Nephron progenitor cell (in vitro differentiated cells): Measurements from ENCODE around the gene GMDS.

Experiments used
- DNase-seq: peaks from one replicate; pipeline ENCODE4 v3.0.0; 2021
- H3K27ac Mint-ChIP-seq: 2 replicates; pipeline ENCODE4 v1.8.0; 2021; ENCODE audit warnings: mild to moderate bottlenecking, moderate library complexity, mixed read lengths
- H3K27me3 Mint-ChIP-seq: 2 replicates; pipeline ENCODE4 v1.8.0; 2021; ENCODE audit warnings: mild to moderate bottlenecking, low read depth, mixed read lengths; ENCODE audit not compliant: poor library complexity
- H3K36me3 Mint-ChIP-seq: 2 replicates; pipeline ENCODE4 v1.8.0; 2021; ENCODE audit warnings: low read depth, mixed read lengths
- H3K4me1 Mint-ChIP-seq: 2 replicates; pipeline ENCODE4 v1.8.0; 2021; ENCODE audit warnings: mixed read lengths
- H3K4me3 Mint-ChIP-seq: 2 replicates; pipeline ENCODE4 v1.8.0; 2021; ENCODE audit warnings: mild to moderate bottlenecking, moderate library complexity, mixed read lengths
- H3K9me3 Mint-ChIP-seq: 2 replicates; pipeline ENCODE4 v1.8.0; 2021; ENCODE audit warnings: mild to moderate bottlenecking, moderate library complexity, mixed read lengths
- CTCF ChIP-seq: fragments of 200-600 bp; sonication (generic); IDR thresholded peaks from 2 replicates; pipeline ENCODE4 v1.5.0; 2021; ENCODE audit warnings: antibody characterized with exemption

Gene GMDS

GRCh38 chr6:1770968-1771723 is 474.3 kb downstream of the GMDS start:
- Mint-ChIP-seq H3K4me3 (no peak overlapping the region), H3K27ac (no peak overlapping the region), H3K4me1 (peaks cover 86% of the 10 kb centered on the region), H3K9me3 (no peaks in the 10 kb centered on the region), H3K27me3 (peaks cover 3% of the 10 kb centered on the region), H3K36me3 (no peaks in the 10 kb centered on the region)
- DNase-seq, result no peak
- TF ChIP-seq CTCF, result no peak

- Mint-ChIP-seq H3K4me3 (no peak overlapping the region), H3K4me1 (peaks cover 86% of the 10 kb centered on the region), H3K27me3 (peaks cover 3% of the 10 kb centered on the region), H3K36me3 (no peaks in the 10 kb centered on the region), H3K9me3 (no peaks in the 10 kb centered on the region), H3K27ac (no peak overlapping the region)
- DNase-seq, result no peak
- no peak for TF ChIP-seq CTCF
Measured at GRCh38 chr6:1770435-1770843, 475.0 kb downstream of the GMDS start.

GRCh38 chr6:1767481-1768246 is 477.7 kb downstream of the GMDS start:
- peak overlapping the region; percentile 24 for H3K4me3 Mint-ChIP-seq
- peaks cover 83% of the 10 kb centered on the region for H3K4me1 Mint-ChIP-seq
- no peaks in the 10 kb centered on the region for H3K27me3 Mint-ChIP-seq
- no peak for DNase-seq
- no peaks in the 10 kb centered on the region for H3K9me3 Mint-ChIP-seq
- TF ChIP-seq CTCF, result no peak
- H3K27ac Mint-ChIP-seq, result no peak overlapping the region
- H3K36me3 Mint-ChIP-seq, result no peaks in the 10 kb centered on the region

- Mint-ChIP-seq H3K9me3 (no peaks in the 10 kb centered on the region), H3K36me3 (no peaks in the 10 kb centered on the region), H3K4me1 (peaks cover 85% of the 10 kb centered on the region), H3K27ac (no peak overlapping the region), H3K27me3 (no peaks in the 10 kb centered on the region), H3K4me3 (no peak overlapping the region)
- DNase-seq, result no peak
- no peak for TF ChIP-seq CTCF
Measured at GRCh38 chr6:1766654-1767053, 478.8 kb downstream of the GMDS start.

- no peak for TF ChIP-seq CTCF
- H3K27ac Mint-ChIP-seq, result no peak overlapping the region
- no peak for DNase-seq
- H3K27me3 Mint-ChIP-seq, result peaks cover 3% of the 10 kb centered on the region
- no peaks in the 10 kb centered on the region for H3K9me3 Mint-ChIP-seq
- no peaks in the 10 kb centered on the region for H3K36me3 Mint-ChIP-seq
- H3K4me1 Mint-ChIP-seq, result peaks cover 89% of the 10 kb centered on the region
- no peak overlapping the region for H3K4me3 Mint-ChIP-seq
Measured at GRCh38 chr6:1765160-1765903, 480.1 kb downstream of the GMDS start.
